ENCODE measurements around the gene WIPI1.

DNA sequence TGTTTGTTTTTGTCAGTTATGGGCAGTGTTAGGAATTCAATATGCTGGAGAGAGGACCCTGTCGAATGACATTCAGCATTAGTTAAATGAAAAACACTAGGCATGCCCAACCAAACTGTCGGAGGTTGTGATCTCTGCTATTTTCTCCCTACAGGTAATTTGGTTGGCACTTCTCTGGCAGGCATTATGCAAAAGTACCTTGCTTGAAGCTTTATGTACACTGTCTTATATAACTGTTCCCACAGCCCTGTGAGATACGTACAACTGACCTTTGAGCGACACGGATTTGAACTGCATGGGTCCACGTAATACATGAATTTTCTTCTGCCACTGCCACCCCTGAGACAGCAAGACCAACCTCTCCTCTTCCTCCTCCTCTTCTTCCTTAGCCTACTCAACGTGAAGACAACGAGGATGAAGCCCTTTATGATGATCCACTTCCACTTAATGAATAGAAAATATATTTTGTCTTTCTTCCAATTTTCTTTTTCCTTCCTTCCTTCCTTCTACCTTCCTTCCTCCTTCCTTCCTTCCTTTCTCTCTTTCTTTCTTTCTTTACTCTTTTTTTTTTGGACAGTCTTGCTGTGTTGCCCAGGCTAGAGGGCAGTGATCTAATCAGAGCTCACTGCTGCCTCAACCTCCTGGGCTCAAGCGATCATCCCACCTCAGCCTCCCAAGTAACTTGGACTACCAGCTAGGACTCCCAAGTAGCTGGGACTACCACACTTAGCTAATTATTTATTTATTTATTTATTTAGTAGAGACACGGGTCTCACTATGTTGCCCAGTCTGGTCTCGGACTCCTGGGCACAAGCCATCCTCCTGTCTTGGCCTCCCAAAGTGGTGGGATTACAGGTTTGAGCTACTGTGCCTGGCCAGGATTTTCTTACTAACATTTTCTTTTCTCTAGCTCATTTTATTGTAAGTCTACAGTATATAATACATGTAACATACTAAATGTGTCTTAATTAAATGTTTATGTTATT, 77.3 kb downstream of the WIPI1 start:
- 0 out of 2 replicates have a peak, but pooled peaks have one; percentile 45 for TF ChIP-seq ZBTB3 (CRISPR knock-in tag; IDR thresholded peaks at IDR 0.05; ENCODE audit: borderline replicate concordance, low read depth)
- no peak for TF ChIP-seq AGO2 (optimal IDR thresholded peaks at IDR 0.05; ENCODE audit: low read depth, low read length)
- TF ChIP-seq, protein P1, sequence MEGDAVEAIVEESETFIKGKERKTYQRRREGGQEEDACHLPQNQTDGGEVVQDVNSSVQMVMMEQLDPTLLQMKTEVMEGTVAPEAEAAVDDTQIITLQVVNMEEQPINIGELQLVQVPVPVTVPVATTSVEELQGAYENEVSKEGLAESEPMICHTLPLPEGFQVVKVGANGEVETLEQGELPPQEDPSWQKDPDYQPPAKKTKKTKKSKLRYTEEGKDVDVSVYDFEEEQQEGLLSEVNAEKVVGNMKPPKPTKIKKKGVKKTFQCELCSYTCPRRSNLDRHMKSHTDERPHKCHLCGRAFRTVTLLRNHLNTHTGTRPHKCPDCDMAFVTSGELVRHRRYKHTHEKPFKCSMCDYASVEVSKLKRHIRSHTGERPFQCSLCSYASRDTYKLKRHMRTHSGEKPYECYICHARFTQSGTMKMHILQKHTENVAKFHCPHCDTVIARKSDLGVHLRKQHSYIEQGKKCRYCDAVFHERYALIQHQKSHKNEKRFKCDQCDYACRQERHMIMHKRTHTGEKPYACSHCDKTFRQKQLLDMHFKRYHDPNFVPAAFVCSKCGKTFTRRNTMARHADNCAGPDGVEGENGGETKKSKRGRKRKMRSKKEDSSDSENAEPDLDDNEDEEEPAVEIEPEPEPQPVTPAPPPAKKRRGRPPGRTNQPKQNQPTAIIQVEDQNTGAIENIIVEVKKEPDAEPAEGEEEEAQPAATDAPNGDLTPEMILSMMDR (CRISPR knock-in tag; IDR thresholded peaks at IDR 0.05): no peak
- no peak for TF ChIP-seq ISX (CRISPR knock-in tag; conservative IDR thresholded peaks at IDR 0.05)
- no peak for TF ChIP-seq ZFP41 (CRISPR knock-in tag; IDR thresholded peaks at IDR 0.05; ENCODE audit: borderline replicate concordance)
- TF ChIP-seq, protein P2, sequence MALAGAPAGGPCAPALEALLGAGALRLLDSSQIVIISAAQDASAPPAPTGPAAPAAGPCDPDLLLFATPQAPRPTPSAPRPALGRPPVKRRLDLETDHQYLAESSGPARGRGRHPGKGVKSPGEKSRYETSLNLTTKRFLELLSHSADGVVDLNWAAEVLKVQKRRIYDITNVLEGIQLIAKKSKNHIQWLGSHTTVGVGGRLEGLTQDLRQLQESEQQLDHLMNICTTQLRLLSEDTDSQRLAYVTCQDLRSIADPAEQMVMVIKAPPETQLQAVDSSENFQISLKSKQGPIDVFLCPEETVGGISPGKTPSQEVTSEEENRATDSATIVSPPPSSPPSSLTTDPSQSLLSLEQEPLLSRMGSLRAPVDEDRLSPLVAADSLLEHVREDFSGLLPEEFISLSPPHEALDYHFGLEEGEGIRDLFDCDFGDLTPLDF (CRISPR knock-in tag; IDR thresholded peaks at IDR 0.05): no peak
- TF ChIP-seq ZNF263 (CRISPR knock-in tag; IDR thresholded peaks at IDR 0.05): no peak
- TF ChIP-seq, protein P3, sequence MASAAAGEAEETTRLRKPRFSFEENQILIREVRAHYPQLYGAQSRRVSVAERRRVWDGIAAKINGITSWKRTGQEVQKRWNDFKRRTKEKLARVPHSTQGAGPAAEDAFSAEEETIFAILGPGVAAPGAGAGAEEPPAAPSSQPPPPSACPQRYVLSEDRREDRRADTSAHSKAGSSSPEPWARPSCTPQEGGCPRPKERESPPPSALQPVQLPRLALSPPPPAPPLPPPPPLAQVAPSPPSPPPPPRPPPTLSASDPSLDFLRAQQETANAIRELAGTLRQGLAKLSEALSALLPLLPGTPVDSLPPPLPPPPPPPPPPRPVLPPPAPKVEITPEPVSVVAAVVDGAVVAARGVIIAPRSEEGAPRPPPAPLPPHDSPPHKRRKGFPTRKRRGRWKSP (CRISPR knock-in tag; IDR thresholded peaks at IDR 0.05): 0 out of 2 replicates have a peak, but pooled peaks have one; percentile 36
- TF ChIP-seq, protein P4, sequence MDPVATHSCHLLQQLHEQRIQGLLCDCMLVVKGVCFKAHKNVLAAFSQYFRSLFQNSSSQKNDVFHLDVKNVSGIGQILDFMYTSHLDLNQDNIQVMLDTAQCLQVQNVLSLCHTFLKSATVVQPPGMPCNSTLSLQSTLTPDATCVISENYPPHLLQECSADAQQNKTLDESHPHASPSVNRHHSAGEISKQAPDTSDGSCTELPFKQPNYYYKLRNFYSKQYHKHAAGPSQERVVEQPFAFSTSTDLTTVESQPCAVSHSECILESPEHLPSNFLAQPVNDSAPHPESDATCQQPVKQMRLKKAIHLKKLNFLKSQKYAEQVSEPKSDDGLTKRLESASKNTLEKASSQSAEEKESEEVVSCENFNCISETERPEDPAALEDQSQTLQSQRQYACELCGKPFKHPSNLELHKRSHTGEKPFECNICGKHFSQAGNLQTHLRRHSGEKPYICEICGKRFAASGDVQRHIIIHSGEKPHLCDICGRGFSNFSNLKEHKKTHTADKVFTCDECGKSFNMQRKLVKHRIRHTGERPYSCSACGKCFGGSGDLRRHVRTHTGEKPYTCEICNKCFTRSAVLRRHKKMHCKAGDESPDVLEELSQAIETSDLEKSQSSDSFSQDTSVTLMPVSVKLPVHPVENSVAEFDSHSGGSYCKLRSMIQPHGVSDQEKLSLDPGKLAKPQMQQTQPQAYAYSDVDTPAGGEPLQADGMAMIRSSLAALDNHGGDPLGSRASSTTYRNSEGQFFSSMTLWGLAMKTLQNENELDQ (CRISPR knock-in tag; IDR thresholded peaks at IDR 0.05; ENCODE audit: borderline replicate concordance): no peak
- TF ChIP-seq POLR2AphosphoS5 (IDR thresholded peaks at IDR 0.05; ENCODE audit: low read depth, low read length): no peak; the same call in 1 of the 2 replicates
- peak; percentile 50; the same call in 1 of the 2 replicates for TF ChIP-seq NR2C2 (CRISPR knock-in tag; IDR thresholded peaks at IDR 0.05; ENCODE audit: borderline replicate concordance)
- no peak for TF ChIP-seq ZNF430 (CRISPR knock-in tag; IDR thresholded peaks at IDR 0.05)
- TF ChIP-seq ZNF468 (CRISPR knock-in tag; IDR thresholded peaks at IDR 0.05): no peak
- TF ChIP-seq, protein P5, sequence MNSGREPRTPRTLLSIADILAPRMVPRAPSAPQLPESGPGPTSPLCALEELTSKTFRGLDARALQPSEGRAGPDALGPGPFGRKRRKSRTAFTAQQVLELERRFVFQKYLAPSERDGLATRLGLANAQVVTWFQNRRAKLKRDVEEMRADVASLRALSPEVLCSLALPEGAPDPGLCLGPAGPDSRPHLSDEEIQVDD (CRISPR knock-in tag; IDR thresholded peaks at IDR 0.05; ENCODE audit: borderline replicate concordance): no peak

All from HepG2 (cell line).